ENCODE data around the gene VSX1.

DNA sequence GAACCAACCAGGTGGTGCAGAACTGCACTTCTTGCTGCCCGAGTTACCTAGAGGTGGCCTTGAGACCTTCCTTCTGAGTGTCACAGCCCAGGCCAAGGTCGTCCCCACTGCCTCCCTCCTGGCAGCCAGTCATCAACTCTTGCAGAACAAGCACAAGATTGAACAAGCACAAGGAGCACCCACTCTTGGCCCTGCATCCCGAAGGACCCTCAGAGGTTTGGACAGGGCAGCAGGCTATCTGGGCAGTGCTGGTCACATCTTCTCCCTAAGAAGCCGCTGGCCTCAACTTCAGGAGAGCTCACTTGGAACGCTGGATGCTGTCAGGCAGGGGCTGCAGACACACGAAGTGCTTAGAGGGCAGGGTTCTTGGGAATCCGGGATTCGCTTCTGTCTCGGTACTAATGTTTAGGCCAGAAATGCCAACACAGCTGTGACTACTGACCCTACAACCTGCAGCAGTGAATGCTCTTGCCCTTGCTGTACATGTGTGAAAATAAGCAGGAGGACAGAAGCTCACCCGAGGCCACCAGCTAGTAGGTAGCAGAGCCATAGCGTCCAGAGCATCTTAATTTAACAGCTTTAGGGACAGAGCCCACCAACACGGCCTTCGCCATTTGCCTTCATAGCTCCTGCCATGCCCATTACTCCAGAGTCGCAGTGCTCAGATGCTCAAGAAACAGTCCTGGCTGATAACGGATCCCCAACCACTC is 20.0 kb downstream of the VSX1 start:
- TF ChIP-seq, protein P1, sequence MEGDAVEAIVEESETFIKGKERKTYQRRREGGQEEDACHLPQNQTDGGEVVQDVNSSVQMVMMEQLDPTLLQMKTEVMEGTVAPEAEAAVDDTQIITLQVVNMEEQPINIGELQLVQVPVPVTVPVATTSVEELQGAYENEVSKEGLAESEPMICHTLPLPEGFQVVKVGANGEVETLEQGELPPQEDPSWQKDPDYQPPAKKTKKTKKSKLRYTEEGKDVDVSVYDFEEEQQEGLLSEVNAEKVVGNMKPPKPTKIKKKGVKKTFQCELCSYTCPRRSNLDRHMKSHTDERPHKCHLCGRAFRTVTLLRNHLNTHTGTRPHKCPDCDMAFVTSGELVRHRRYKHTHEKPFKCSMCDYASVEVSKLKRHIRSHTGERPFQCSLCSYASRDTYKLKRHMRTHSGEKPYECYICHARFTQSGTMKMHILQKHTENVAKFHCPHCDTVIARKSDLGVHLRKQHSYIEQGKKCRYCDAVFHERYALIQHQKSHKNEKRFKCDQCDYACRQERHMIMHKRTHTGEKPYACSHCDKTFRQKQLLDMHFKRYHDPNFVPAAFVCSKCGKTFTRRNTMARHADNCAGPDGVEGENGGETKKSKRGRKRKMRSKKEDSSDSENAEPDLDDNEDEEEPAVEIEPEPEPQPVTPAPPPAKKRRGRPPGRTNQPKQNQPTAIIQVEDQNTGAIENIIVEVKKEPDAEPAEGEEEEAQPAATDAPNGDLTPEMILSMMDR (optimal IDR thresholded peaks at IDR 0.05 in 1 of 3, IDR thresholded peaks at IDR 0.05 in 1 of 3, conservative IDR thresholded peaks at IDR 0.05 in 1 of 3; ENCODE audit: extremely low read depth in 1 of 3, insufficient read depth in 2 of 3, low read length in 3 of 3), result no peak
- TF ChIP-seq EZH2 (IDR thresholded peaks at IDR 0.05; ENCODE audit: low read length), result no peak
